HepG2 (cell line): ENCODE measurements around the gene TMEM80. TPM values are rescaled to one million over a fixed set of nuclear protein-coding genes. Genes with fewer than 3 reads are reported as not detected.

Experiments
- ATAC-seq: fragments of 200-7000 bp; cut with Tn5 transposase; 3 replicates; pipeline ENCODE4 v1.9.1; 2020; ENCODE audit warnings: mild to moderate bottlenecking, moderate library complexity
- BruUV-seq: library from RNA; stranded (reverse); fragments of 400-500 nt; replicated peaks from 2 replicates; lab custom pipeline; 2021; lab: Mats Ljungman, UMichigan
- CTCF ChIA-PET: fragments of 300-600 bp; formaldehyde crosslinking; extraction: SDS; loops from one replicate; lab custom pipeline; 2021; ENCODE audit warnings: low total read pairs, inconsistent platforms, low intra/inter-chr PET ratio; lab: Yijun Ruan, JAX
- POLR2A ChIA-PET: fragments of 350-600 bp; sonication (Branson Sonifier 250); formaldehyde crosslinking; loops from one replicate; lab custom pipeline; 2020; ENCODE audit warnings: antibody characterized with exemption, inconsistent platforms; lab: Yijun Ruan, JAX
- DNase-seq: peaks from one replicate; pipeline ENCODE4 v3.0.0-alpha.2; 2015; ENCODE audit warnings: low spot score
- FAIRE-seq: peaks from 3 replicates; lab custom pipeline; 2011; peaks lifted over from hg19 to GRCh38; lab: Jason Lieb, UNC
- H2AFZ ChIP-seq: one replicate; pipeline ENCODE4 v1.6.1; 2011; ENCODE audit warnings: low read length, inconsistent platforms
- H3K27ac ChIP-seq: fragments of 300-600 bp; 3 replicates; pipeline ENCODE4 v1.8.0; 2011; ENCODE audit warnings: mixed run types, mild to moderate bottlenecking, mixed read lengths, low read length, inconsistent platforms; ENCODE audit not compliant: insufficient read depth; ENCODE audit errors: extremely low read length
- H3K27me3 ChIP-seq, 2 experiments: fragments of 200-600 bp in 1 of 2; 2 replicates in 1 of 2; 3 replicates in 1 of 2; pipeline versions ENCODE4 v1.6.0 to v1.8.0; 2011; ENCODE audit warnings: low read length in 2 of 2, mild to moderate bottlenecking in 2 of 2, moderate library complexity in 2 of 2, inconsistent platforms in 1 of 2; ENCODE audit not compliant: insufficient read depth in 2 of 2, control insufficient read depth in 1 of 2
- H3K36me3 ChIP-seq, 2 experiments: fragments of 200-600 bp in 1 of 2; replicated peaks in 1 of 2; 2 replicates in 1 of 2; 3 replicates in 1 of 2; pipeline versions ENCODE4 v1.5.1 to v1.8.0; 2011; ENCODE audit warnings: low read length in 2 of 2, inconsistent platforms in 1 of 2; ENCODE audit not compliant: insufficient read depth in 2 of 2, control insufficient read depth in 1 of 2
- H3K4me1 ChIP-seq: 2 replicates; pipeline ENCODE4 v1.5.1; 2012; ENCODE audit warnings: low read length, inconsistent platforms; ENCODE audit not compliant: insufficient read depth
- H3K4me2 ChIP-seq: 2 replicates; pipeline ENCODE4 v1.6.0; 2011; ENCODE audit warnings: low read depth, low read length, inconsistent platforms
- H3K4me3 ChIP-seq, 3 experiments: fragments of 200-600 bp in 1 of 3; sonication (generic), shearing (Covaris generic) in 1 of 3; replicated peaks in 1 of 3; 2 replicates each; pipeline ENCODE4 v1.5.1; 2011 to 2016; ENCODE audit warnings: low read length in 3 of 3, inconsistent platforms in 2 of 3, low read depth in 2 of 3, mild to moderate bottlenecking in 2 of 3, control low read depth in 1 of 3, mixed read lengths in 1 of 3; ENCODE audit not compliant: insufficient read depth in 1 of 3
- H3K79me2 ChIP-seq: one replicate; pipeline ENCODE4 v1.6.1; 2011; ENCODE audit warnings: low read length, inconsistent platforms; ENCODE audit not compliant: insufficient read depth
- H3K9ac ChIP-seq: 2 replicates; pipeline ENCODE4 v1.6.0; 2011; ENCODE audit warnings: mild to moderate bottlenecking, low read depth, low read length, inconsistent platforms; ENCODE audit not compliant: insufficient read depth
- H3K9me3 ChIP-seq: 2 replicates; pipeline ENCODE4 v1.5.1; 2012; ENCODE audit warnings: mild to moderate bottlenecking, low read length
- H4K20me1 ChIP-seq: 2 replicates; pipeline ENCODE4 v1.6.0; 2011; ENCODE audit warnings: inconsistent platforms, mild to moderate bottlenecking, low read length, moderate library complexity; ENCODE audit not compliant: insufficient read depth
- AGO2 ChIP-seq: fragments of 200-400 bp; formaldehyde crosslinking; optimal IDR thresholded peaks from 2 replicates; pipeline ENCODE3; 2017; ENCODE audit warnings: mild to moderate bottlenecking, low read depth, low read length, moderate library complexity
- ARID3A ChIP-seq: IDR thresholded peaks from 2 replicates; pipeline ENCODE4 v1.6.1; 2012; ENCODE audit warnings: low read depth, low read length, improper control_type of control experiment
- ELF4 ChIP-seq: sonication (generic); formaldehyde crosslinking; IDR thresholded peaks from 2 replicates; pipeline ENCODE4 v1.5.0; 2020; ENCODE audit warnings: missing genetic modification reagents, mild to moderate bottlenecking, moderate library complexity, borderline replicate concordance
- MAFF ChIP-seq: IDR thresholded peaks from 2 replicates; pipeline ENCODE4 v1.6.1; 2011; ENCODE audit warnings: low read depth, low read length, improper control_type of control experiment
- MXI1 ChIP-seq: IDR thresholded peaks from 3 replicates; pipeline ENCODE4 v1.6.1; 2012; ENCODE audit warnings: low read depth, low read length, inconsistent platforms, borderline replicate concordance
- NFYB ChIP-seq: sonication (generic); formaldehyde crosslinking; IDR thresholded peaks from 2 replicates; pipeline ENCODE4 v1.4.0; 2020; ENCODE audit warnings: missing genetic modification reagents
- PCBP1 ChIP-seq: fragments of 200-400 bp; formaldehyde crosslinking; IDR thresholded peaks from 2 replicates; pipeline ENCODE4 v1.6.1; 2017; ENCODE audit warnings: mild to moderate bottlenecking, low read depth, low read length, borderline replicate concordance
- RBAK ChIP-seq: sonication (generic); formaldehyde crosslinking; IDR thresholded peaks from 2 replicates; pipeline ENCODE4 v1.5.1; 2020; ENCODE audit warnings: mild to moderate bottlenecking, missing genetic modification reagents
- RFX1 ChIP-seq: fragments of 450-650 bp; IDR thresholded peaks from 2 replicates; pipeline ENCODE4 v1.6.1; 2017
- ZBTB33 ChIP-seq: sonication (generic); formaldehyde crosslinking; IDR thresholded peaks from 2 replicates; pipeline ENCODE4 v1.4.0; 2020; ENCODE audit warnings: missing genetic modification reagents
- ZNF101 ChIP-seq: sonication (generic); formaldehyde crosslinking; IDR thresholded peaks from 2 replicates; pipeline ENCODE4 v1.4.0; 2020; ENCODE audit warnings: mild to moderate bottlenecking, low read depth, missing genetic modification reagents, borderline replicate concordance
- ZNF792 ChIP-seq: IDR thresholded peaks from 2 replicates; pipeline ENCODE4 v1.6.1; 2016
- WGBS: methylation state at CpG from one replicate; pipeline ENCODE4 v1.1.6; 2017; ENCODE audit warnings: low lambda C conversion rate; 5-methylcytosine and 5-hydroxymethylcytosine counted together
- in situ Hi-C: cut with HindIII; loops from 2 replicates; pipeline ENCODE4 v1.10.0; 2017; ENCODE audit warnings: low pct_unique_long_range_greater_than_20kb; ENCODE audit not compliant: extremely low pct_ligation_motif_present
- intact Hi-C: fragments of 100-400 bp; cut with micrococcal nuclease; formaldehyde crosslinking; loops from one replicate; pipeline ENCODE4 v1.10.0; 2022; ENCODE audit not compliant: unreplicated experiment
- polyA plus RNA-seq, 8 experiments: library from polyadenylated mRNA; depleted of rRNA in 3 of 8; stranded (reverse) in 7 of 8; unstranded in 1 of 8; fragments of >200 nt; fragmentation: Illumina TruSeq in 4 of 8; extraction: Trizol in 4 of 8; gene quantifications; 2 replicates each; pipeline versions ENCODE4 v1.2.1 to v1.2.3, GENCODE V29; 2011 to 2016; ENCODE audit warnings: low read depth in 4 of 8, missing spikeins in 1 of 8, mixed read lengths in 1 of 8; ENCODE audit not compliant: insufficient read depth in 1 of 8
- total RNA-seq, 5 experiments: library from RNA; depleted of rRNA; stranded (reverse); fragments of >200 nt; fragmentation: Illumina TruSeq; extraction: Trizol; gene quantifications; 2 replicates each; pipeline ENCODE4 v1.2.3, GENCODE V29; 2016; ENCODE audit warnings: low read depth in 1 of 5
- TF ChIP-seq, protein P1 (sequence below), 2 experiments: sonication (generic) in 1 of 2; formaldehyde crosslinking in 1 of 2; IDR thresholded peaks; 2 replicates each; pipeline versions ENCODE4 v1.6.1 to v1.9.0; 2014 to 2022; ENCODE audit warnings: antibody characterized with exemption in 1 of 2, borderline replicate concordance in 1 of 2, inconsistent platforms in 1 of 2, low read depth in 1 of 2, missing genetic modification reagents in 1 of 2

TMEM80 gene
- total and polyA plus RNA-seq, 2 of the 13 experiments (the other 11 are each of a cell fraction or from before 2014, with no cell fraction given), result 5.6 to 17.1 TPM

DNA sequence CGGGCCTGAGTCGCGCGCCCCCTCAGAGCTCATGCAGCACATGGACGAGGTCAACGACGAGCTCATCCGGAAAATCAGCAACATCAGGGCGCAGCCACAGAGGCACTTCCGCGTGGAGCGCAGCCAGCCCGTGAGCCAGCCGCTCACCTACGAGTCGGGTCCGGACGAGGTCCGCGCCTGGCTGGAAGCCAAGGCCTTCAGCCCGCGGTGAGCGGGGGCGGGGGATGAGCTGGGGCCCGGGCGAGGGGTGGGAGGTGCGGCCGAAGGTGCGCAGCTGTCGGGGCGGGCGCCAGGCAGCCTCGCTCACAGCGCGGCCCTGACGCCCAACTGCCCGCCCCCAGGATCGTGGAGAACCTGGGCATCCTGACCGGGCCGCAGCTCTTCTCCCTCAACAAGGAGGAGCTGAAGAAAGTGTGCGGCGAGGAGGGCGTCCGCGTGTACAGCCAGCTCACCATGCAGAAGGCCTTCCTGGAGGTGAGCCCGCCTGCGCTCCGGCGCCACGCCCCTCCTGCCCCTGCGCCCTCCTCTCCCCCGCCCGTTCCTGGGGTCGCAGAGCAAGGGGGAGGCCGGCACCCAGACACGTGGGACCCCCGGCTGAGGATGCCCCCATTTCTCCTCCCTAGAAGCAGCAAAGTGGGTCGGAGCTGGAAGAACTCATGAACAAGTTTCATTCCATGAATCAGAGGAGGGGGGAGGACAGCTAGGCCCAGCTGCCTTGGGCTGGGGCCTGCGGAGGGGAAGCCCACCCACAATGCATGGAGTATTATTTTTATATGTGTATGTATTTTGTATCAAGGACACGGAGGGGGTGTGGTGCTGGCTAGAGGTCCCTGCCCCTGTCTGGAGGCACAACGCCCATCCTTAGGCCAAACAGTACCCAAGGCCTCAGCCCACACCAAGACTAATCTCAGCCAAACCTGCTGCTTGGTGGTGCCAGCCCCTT is 30.9 kb downstream of the TMEM80 start:
- 96% methylated on average over 46 of the region's 61 CpGs for WGBS
- FAIRE-seq, result no peak
- TSS peak; percentile 60 for BruUV-seq
- DNase-seq, result no peak
- H2AFZ ChIP-seq, result no peak overlapping the region
- peaks cover 2% of the 10 kb centered on the region; the same call in 1 of the 2 replicates for H4K20me1 ChIP-seq
- CTCF ChIA-PET, result interaction anchor here (1.9 kb wide), 1 partner anchor 30 kb away, joined by 3 read pairs; no protein-coding TSS in a partner anchor
- in situ Hi-C loops (loop anchor here (5.0 kb wide), 1 partner anchor 69 kb away; no protein-coding TSS in a partner anchor), intact Hi-C loops (no loop called here)
- H3K27me3 ChIP-seq, result no peaks in the 10 kb centered on the region
- no peak overlapping the region for H3K27ac ChIP-seq
- peaks cover 20 to 31% of the 10 kb centered on the region in 2 experiments for H3K36me3 ChIP-seq
- no peak overlapping the region for H3K4me3 ChIP-seq
- H3K4me1 ChIP-seq, result peaks cover 37% of the 10 kb centered on the region
- H3K9ac ChIP-seq, result no peak overlapping the region
- H3K79me2 ChIP-seq, result no peaks in the 10 kb centered on the region
- POLR2A ChIA-PET, result interaction anchor here (1.2 to 12.6 kb wide), 6 partner anchors 14 to 172 kb away, joined by 3 to 203 read pairs (median 8); partner anchors contain the start of genes DEAF1, EPS8L2, TALDO1 and TMEM80
- no peak overlapping the region for H3K4me2 ChIP-seq
- ATAC-seq, result no peak
- no peaks in the 10 kb centered on the region for H3K9me3 ChIP-seq
- TF ChIP-seq ZNF101 (CRISPR knock-in tag) (no peak), ELF4 (no peak), PCBP1 (no peak), RFX1 (no peak), AGO2 (peak; percentile 30), NFYB (CRISPR knock-in tag) (no peak), MXI1 (no peak), ARID3A (no peak), MAFF (no peak), ZBTB33 (peak; percentile 32; the same call in 1 of the 2 replicates), ZNF792 (CRISPR knock-in tag) (no peak), RBAK (CRISPR knock-in tag) (no peak)
- TF ChIP-seq, protein P1, sequence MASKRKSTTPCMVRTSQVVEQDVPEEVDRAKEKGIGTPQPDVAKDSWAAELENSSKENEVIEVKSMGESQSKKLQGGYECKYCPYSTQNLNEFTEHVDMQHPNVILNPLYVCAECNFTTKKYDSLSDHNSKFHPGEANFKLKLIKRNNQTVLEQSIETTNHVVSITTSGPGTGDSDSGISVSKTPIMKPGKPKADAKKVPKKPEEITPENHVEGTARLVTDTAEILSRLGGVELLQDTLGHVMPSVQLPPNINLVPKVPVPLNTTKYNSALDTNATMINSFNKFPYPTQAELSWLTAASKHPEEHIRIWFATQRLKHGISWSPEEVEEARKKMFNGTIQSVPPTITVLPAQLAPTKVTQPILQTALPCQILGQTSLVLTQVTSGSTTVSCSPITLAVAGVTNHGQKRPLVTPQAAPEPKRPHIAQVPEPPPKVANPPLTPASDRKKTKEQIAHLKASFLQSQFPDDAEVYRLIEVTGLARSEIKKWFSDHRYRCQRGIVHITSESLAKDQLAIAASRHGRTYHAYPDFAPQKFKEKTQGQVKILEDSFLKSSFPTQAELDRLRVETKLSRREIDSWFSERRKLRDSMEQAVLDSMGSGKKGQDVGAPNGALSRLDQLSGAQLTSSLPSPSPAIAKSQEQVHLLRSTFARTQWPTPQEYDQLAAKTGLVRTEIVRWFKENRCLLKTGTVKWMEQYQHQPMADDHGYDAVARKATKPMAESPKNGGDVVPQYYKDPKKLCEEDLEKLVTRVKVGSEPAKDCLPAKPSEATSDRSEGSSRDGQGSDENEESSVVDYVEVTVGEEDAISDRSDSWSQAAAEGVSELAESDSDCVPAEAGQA (IDR thresholded peaks at IDR 0.05; ENCODE audit: low read depth), result no peak
- TF ChIP-seq, protein P1 (CRISPR knock-in tag; IDR thresholded peaks at IDR 0.05; ENCODE audit: borderline replicate concordance), result no peak
